Ovary (tissue), 3 donors: ENCODE data around the gene LMNTD2.

Experiments
- POLR2A ChIP-seq: fragments of 450-650 bp; IDR thresholded peaks from one replicate; pipeline ENCODE4 v1.6.1; 2017; ENCODE audit warnings: antibody characterized with exemption, mild to moderate bottlenecking, moderate library complexity
- TF ChIP-seq, protein P1 (sequence below), 3 donors: fragments of 450-650 bp in 2 of 3; fragments of 200-600 bp in 1 of 3; IDR thresholded peaks; one replicate each; pipeline versions ENCODE4 v1.5.1 to v1.8.0; 2016 to 2022; ENCODE audit warnings: antibody characterized with exemption in 3 of 3, mild to moderate bottlenecking in 1 of 3
- donor health status: DM: no; HTN: no; CAD: no.

DNA sequence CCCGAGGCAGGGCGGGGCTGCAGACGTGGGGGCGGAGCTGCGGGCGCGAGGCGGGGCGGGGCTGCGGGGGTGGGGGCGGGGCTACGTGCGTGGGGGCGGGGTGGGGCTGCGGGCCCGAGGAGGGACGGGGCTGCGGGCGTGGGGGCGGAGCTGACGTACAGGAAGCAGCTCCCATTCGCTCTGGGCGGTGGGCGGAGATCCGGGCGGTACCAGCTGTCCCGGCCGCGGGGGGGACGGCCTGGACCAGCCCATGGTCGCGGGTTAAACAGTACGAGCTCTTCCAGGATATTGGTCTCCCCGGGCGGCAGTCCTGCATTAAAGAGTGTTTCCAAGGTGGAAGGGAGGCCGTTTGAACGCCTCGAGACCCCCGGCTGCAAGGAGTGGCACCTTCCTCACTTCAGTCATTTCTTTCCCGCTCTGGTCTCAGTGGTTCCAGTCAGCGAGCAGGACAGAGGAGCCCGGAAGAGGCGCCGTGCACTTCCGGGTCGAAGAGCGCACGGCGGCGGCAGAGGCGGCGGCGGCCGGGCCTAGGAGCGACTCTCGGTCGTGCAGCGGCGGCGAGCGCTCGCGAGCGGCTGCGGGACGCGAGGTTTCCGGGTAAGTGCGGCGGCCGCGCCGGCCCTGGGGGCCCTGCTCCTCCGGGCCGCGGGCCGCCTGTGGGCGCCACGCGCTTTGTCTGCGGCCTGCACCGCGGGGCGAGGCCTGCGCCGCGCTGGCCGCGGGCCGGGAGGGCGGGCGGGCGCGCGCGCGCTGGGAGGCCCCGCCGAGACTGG, 15.6 kb upstream of the LMNTD2 start, which contains the start of gene PHRF1:
- TF ChIP-seq, protein P1, sequence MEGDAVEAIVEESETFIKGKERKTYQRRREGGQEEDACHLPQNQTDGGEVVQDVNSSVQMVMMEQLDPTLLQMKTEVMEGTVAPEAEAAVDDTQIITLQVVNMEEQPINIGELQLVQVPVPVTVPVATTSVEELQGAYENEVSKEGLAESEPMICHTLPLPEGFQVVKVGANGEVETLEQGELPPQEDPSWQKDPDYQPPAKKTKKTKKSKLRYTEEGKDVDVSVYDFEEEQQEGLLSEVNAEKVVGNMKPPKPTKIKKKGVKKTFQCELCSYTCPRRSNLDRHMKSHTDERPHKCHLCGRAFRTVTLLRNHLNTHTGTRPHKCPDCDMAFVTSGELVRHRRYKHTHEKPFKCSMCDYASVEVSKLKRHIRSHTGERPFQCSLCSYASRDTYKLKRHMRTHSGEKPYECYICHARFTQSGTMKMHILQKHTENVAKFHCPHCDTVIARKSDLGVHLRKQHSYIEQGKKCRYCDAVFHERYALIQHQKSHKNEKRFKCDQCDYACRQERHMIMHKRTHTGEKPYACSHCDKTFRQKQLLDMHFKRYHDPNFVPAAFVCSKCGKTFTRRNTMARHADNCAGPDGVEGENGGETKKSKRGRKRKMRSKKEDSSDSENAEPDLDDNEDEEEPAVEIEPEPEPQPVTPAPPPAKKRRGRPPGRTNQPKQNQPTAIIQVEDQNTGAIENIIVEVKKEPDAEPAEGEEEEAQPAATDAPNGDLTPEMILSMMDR (IDR thresholded peaks at IDR 0.05): peak in 2 of 3 donors; percentile 21 to 35
- TF ChIP-seq POLR2A: peak; percentile 61
